Muscle layer of duodenum (tissue), 2 donors: ENCODE results near the gene SLC51A.
A peak's percentile ranks its signal among the peaks of the same experiment; 100 is the strongest.
"Not testable (repeated sequence)": the region's sequence is repeated elsewhere in the genome, so short reads cannot be mapped to it uniquely, and the experiment has no call there.

Experiments used
- H3K27ac ChIP-seq: one replicate; pipeline ENCODE4 v1.7.0; 2013; ENCODE audit warnings: mild to moderate bottlenecking, low read length
- H3K27me3 ChIP-seq: one replicate; pipeline ENCODE4 v1.7.0; 2013; ENCODE audit warnings: low read depth, mild to moderate bottlenecking, control low read depth, low read length
- H3K36me3 ChIP-seq, 2 donors: one replicate each; pipeline ENCODE4 v1.7.0; 2013; ENCODE audit warnings: low read length in 2 of 2, control low read depth in 1 of 2, mild to moderate bottlenecking in 1 of 2; ENCODE audit not compliant: insufficient read depth in 2 of 2, control insufficient read depth in 1 of 2
- H3K4me1 ChIP-seq, 2 donors: one replicate each; pipeline ENCODE4 v1.7.0; 2013; ENCODE audit warnings: low read length in 2 of 2, mild to moderate bottlenecking in 2 of 2, control low read depth in 1 of 2, moderate library complexity in 1 of 2; ENCODE audit not compliant: insufficient read depth in 2 of 2, control insufficient read depth in 1 of 2
- H3K4me3 ChIP-seq, 2 donors: one replicate each; pipeline ENCODE4 v1.7.0; 2013; ENCODE audit warnings: low read length in 2 of 2, low read depth in 1 of 2, mild to moderate bottlenecking in 1 of 2
- H3K9me3 ChIP-seq, 2 donors: one replicate each; pipeline ENCODE4 v1.7.0; 2013; ENCODE audit warnings: low read length in 2 of 2, control low read depth in 1 of 2, mild to moderate bottlenecking in 1 of 2; ENCODE audit not compliant: control insufficient read depth in 1 of 2
- donor health status: healthy.

SLC51A gene

DNA sequence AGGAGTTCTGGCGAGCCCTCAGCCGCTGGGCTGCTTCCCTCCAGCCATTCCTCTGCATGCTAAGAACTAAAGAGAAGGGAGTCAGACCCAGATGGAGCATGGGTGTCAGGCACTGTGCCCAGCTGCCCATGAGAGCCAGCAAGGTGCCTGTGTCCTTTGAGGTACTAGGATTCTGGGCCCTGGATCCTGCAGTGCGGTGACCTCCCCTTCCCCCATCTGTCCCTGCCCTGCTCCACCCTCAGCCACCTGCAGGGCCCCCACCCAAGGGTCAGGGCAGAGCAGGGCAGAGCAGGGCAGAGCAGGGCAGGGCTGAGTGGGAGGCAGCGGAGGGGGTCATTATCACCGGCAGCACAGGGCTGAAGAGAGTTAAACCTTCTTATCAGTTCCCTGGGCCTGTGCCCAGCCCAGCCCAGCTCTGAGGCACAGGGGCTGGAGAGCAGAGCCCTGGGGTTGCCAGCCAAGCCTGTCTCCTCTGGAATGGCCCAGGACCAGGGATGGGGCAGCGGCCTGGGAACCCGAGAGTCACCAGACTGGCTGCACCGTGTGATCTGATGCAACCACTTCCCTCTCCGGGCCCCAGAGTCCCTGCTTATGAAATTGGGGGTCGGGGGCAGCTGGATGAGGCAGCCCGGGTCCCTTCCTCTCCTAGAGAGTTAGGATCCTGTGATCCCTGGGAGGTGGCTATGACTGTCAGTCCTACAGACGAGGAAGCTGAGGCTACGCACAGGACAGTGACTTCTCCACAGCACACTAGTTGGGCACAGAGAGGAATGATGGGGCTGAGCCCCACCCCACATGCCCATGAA is 22.4 kb upstream of the SLC51A start:
- no peaks in the 10 kb centered on the region for H3K9me3 ChIP-seq
- no peaks in the 10 kb centered on the region for H3K36me3 ChIP-seq
- peaks cover 0 to 3% of the 10 kb centered on the region in 2 donors for H3K4me1 ChIP-seq
- H3K4me3 ChIP-seq, result no peak overlapping the region
- no peaks in the 10 kb centered on the region for H3K27me3 ChIP-seq
- H3K27ac ChIP-seq, result peak overlapping the region; percentile 51

GRCh38 chr3:196194542-196194915 is 21.8 kb upstream of the SLC51A start:
- no peak overlapping the region for H3K27ac ChIP-seq
- peaks cover 0 to 3% of the 10 kb centered on the region in 2 donors for H3K4me1 ChIP-seq
- H3K27me3 ChIP-seq, result no peaks in the 10 kb centered on the region
- H3K9me3 ChIP-seq, result no peaks in the 10 kb centered on the region
- no peak overlapping the region for H3K4me3 ChIP-seq
- H3K36me3 ChIP-seq, result no peaks in the 10 kb centered on the region

DNA sequence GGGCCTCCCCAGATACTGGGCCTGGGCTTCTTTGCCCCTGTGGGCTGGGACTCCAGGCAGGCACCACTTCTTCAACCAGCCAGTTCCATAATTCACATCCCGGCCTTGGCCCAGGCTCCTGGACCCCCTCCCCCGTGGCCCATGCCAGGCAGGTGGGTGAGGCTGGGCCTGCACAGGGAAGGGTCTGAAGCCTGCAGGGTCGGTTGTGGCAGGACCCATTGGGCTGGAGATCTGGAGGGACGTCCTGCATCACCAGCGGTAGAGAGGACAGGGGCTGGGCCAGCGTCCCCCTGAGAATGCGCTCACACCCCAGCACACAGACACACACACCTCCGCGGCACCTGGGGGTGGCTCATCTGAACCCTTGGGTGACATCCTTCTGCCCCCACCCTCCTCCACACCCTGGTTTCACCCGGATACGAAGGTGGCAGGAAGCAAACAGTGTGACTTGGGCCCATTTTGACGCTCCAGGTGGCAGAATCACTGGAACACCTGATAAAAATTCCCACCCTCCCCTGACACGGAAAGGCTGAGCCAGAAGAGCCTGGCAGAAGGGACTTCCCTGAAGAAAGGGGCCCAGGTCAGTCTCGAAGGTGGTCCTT is 20.6 kb upstream of the SLC51A start:
- Histone ChIP-seq H3K27me3 (no peaks in the 10 kb centered on the region), H3K4me3 (no peak overlapping the region), H3K36me3 (no peaks in the 10 kb centered on the region), H3K9me3 (no peaks in the 10 kb centered on the region), H3K4me1 (peaks cover 0 to 3% of the 10 kb centered on the region in 2 donors), H3K27ac (no peak overlapping the region)

- Histone ChIP-seq H3K27me3 (no peaks in the 10 kb centered on the region), H3K4me1 (peaks cover 0 to 3% of the 10 kb centered on the region in 2 donors), H3K4me3 (no peak overlapping the region), H3K36me3 (no peaks in the 10 kb centered on the region), H3K9me3 (no peaks in the 10 kb centered on the region), H3K27ac (no peak overlapping the region)
Observed at GRCh38 chr3:196197524-196197923, 18.8 kb upstream of the SLC51A start.

DNA sequence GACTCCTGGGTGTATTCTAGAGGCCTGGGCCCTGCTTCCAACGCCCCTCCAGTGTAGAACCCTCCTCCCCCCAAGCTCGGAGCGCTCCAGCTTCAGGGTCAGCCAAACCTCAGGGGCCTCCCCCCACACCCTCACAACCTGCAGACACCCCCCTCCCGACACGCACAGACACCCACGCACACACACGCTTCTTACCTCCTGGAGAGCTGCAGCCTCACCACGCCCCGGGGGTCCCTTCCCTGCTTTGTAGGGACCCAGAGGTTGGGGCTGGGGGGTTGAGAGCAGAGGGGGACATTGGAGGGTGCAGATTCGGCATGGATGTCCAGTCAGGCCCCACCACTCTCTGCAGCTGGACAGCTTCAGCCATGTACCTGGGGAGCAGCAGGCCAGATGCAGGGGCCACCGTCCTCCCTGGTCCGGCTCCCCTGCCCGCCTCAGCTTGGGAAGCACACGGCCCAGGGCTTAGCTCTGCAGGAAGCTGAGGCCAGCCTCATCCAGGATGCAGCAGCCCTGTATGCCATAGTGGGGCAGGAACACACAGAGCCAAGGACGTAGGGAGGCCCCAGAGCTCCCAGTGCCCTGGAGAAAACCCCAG is 18.2 kb upstream of the SLC51A start:
- no peaks in the 10 kb centered on the region for H3K9me3 ChIP-seq

GRCh38 chr3:196198771-196199753 is 17.3 kb upstream of the SLC51A start:
- no peaks in the 10 kb centered on the region for H3K36me3 ChIP-seq
- no peak overlapping the region for H3K27ac ChIP-seq
- no peak overlapping the region for H3K4me3 ChIP-seq
- H3K4me1 ChIP-seq, result no peaks in the 10 kb centered on the region
- no peaks in the 10 kb centered on the region for H3K27me3 ChIP-seq
- no peaks in the 10 kb centered on the region for H3K9me3 ChIP-seq

More for the DNA sequence above, 18.2 kb upstream of the SLC51A start:
- Histone ChIP-seq H3K4me3 (no peak overlapping the region), H3K4me1 (peaks cover 0 to 3% of the 10 kb centered on the region in 2 donors), H3K27ac (no peak overlapping the region), H3K36me3 (no peaks in the 10 kb centered on the region), H3K27me3 (no peaks in the 10 kb centered on the region)

GRCh38 chr3:196202516-196202970 is 13.8 kb upstream of the SLC51A start:
- Histone ChIP-seq H3K4me1 (peaks cover 0 to 4% of the 10 kb centered on the region in 2 donors), H3K9me3 (no peaks in the 10 kb centered on the region), H3K27me3 (no peaks in the 10 kb centered on the region), H3K4me3 (peak overlapping the region in 1 of 2 donors; percentile 16), H3K27ac (no peak overlapping the region), H3K36me3 (no peaks in the 10 kb centered on the region)

GRCh38 chr3:196203846-196204245 is 12.5 kb upstream of the SLC51A start:
- Histone ChIP-seq H3K4me1 (peaks cover 0 to 4% of the 10 kb centered on the region in 2 donors), H3K9me3 (no peaks in the 10 kb centered on the region), H3K27ac (no peak overlapping the region), H3K36me3 (no peaks in the 10 kb centered on the region), H3K27me3 (no peaks in the 10 kb centered on the region), H3K4me3 (no peak overlapping the region)

DNA sequence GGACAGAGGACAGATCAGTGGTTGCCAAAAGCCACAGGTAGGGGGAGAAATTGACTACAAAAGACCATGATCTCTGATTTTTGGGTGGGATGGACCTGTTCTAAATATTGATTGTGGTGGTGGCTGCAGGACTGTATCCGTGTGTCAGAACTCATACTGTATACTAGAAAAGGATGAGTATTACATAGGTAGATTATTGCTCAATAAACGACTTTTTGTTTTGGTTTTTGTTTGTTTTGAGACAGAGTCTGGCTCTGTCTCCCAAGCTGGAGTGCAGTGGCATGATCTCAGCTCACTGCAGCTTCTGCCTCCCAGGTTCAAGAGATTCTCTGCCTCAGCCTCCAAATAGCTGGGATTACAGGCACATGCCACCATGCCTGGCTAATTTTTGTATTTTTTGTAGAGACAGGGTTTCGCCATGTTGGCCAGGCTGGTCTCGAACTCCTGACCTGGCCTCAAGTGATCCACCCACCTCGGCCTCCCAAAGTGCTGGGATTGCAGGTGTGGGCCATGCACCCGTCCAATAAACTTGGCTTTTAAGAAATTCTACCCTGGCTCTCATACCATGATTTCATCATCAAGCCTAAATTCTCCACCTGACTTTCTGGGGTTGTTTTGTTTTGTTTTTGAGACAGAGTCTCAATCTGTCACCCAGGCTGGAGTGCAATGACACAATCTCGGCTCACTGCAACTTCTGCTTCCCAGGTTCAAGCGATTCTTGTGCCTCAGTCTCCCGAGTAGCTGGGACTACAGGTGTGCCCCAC is 10.7 kb upstream of the SLC51A start:
- H3K36me3 ChIP-seq, H3K27ac ChIP-seq, H3K9me3 ChIP-seq, H3K4me1 ChIP-seq, H3K4me3 ChIP-seq, H3K27me3 ChIP-seq: not testable (repeated sequence)

DNA sequence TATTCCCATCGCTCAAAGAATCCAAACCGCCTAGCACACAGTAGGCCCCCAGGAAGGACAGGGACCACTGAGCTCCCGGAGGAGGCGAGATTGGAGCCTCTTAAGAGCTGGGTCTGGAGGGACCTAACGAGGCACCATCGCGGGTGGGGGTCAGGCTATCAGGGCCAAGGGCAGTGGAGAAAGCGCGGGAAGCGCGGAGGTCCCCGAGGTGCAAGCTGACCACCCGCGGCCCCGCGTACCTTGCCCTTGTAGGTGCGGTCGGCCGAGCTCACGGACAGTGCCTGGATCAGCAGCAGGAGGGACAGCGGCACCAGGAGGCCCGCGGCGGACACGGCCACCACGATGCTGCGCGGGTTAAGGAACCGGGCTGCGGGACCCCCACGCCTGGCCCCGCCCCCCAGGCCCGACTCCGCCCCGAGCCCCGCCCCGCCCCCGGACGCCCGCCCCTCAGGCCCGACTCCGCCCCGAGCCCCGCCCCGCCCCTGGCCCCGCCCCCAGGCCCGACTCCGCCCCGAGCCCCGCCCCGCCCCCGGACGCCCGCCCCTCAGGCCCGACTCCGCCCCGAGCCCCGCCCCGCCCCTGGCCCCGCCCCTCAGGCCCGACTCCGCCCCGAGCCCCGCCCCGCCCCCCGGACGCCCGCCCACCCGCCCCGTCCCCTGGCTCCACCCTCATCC is 9.0 kb upstream of the SLC51A start:
- peaks cover 0 to 4% of the 10 kb centered on the region in 2 donors for H3K4me1 ChIP-seq
- no peaks in the 10 kb centered on the region for H3K9me3 ChIP-seq
- H3K27ac ChIP-seq, result no peak overlapping the region
- H3K36me3 ChIP-seq, result no peaks in the 10 kb centered on the region
- H3K27me3 ChIP-seq, result no peaks in the 10 kb centered on the region
- peak overlapping the region; percentile 26 to 30 for H3K4me3 ChIP-seq
